Fibroblast of peridontal ligament (primary cell): ENCODE results near the gene RPH3AL.
"Not testable (repeated sequence)": the region's sequence is repeated elsewhere in the genome, so short reads cannot be mapped to it uniquely, and the experiment has no call there.

Source experiments
- DNase-seq: peaks from one replicate; pipeline ENCODE4 v3.0.0-alpha.2; 2010; ENCODE audit errors: extremely low read depth

RPH3AL gene

DNA sequence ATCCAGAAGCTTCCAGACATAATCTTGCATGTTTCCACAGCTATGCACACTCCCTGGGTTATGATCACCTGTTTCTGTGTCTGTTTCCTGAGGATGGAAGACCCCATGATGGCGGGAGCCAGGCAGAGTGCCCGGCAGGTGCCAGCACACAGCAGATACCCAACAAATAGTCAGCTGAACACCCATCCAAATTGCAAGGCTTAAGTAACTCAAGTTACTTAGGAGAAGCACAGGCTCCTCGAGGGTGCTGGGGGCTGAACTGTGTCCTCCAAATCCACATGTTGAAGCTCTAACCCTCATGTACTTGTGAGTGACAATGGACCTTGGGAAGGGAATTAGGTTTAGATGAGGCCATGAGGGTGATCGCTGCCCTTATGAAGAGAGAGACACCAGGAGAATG, 91.7 kb downstream of the RPH3AL start:
- no peak for DNase-seq

DNA sequence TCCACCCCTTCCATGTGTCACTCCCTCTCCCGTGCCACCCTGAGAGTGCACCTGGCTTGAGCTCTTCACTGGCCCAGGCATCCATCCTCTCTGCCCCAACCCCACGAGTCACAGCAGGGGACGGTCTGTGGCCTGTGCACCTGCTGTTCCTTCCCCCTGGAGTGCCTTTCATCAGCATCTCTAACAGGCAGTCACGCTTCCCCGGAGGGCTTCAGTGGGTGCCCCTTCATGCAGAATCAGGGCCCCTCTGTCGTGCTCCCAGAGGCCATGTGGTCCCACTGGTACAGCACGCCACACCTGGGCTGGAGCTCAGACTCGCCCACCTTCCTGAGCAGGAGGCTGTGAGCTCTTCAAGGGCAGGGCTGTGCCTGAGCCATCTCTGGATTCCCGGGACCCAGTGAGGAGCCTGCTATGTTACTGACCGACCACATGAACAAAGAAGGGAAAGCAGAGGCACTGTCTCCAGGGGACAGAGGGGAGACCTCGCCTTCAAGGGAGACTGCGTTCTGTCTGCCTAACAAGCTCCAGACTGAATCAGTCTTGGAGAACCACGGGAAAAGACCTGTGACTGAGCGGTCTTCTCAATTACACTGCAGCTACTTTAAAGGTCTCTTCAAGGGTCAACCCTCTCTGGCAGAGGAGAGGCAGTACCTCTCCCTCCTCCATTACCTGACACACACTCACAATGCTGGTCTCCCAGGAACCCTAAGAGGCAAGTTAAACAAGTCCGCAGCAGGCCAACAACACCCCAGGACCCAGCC, 92.4 kb downstream of the RPH3AL start:
- DNase-seq, result no peak

DNA sequence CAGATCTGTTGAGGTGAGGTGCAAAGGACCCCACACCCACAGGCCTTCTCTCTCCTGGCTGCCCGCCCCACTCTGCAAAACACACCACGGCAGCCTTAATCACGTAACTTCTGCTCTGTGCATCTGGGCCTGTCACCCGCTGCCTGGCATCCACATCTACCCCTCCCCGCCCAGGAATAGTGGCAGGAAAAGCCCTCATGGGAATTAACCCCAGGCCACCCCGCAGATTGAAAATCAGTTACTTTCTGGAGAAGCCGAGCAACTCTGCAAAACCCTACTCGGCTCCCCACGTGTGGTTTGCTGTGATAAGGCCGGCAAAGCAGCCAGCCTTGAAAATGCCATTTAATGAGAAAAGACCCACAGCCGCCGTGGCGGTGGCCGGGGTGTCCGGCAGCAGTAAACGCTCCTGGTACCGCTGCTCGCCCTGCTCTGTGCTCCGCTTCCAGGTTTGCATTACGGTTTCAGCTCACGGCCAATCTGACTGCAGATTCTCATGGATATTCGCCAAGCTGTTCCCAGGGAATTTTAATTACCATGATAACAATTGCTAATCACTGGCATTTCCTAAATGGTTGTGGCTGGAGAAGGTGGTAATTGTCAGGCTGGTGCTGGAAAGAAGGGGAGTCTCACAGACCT, 93.1 kb downstream of the RPH3AL start:
- DNase-seq, result no peak

DNA sequence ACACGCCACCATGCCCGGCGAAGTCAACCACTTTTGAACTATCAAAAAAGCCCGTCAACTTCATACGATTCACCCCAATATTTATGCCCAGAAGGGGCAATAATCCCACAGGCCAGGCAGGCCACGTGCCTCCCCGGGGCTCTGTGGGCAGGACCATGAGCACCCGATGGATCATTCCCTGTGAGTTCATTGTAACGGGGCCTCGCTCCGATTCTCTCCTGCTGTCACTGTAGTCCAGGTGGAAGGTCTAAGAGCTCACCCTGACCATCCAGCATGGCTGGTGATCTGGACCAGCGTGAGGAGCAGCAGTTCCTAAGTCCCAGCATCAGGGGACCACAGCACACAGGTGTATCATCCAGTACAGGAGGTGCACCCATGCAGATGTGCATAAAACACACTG, 93.7 kb downstream of the RPH3AL start:
- no peak for DNase-seq

DNA sequence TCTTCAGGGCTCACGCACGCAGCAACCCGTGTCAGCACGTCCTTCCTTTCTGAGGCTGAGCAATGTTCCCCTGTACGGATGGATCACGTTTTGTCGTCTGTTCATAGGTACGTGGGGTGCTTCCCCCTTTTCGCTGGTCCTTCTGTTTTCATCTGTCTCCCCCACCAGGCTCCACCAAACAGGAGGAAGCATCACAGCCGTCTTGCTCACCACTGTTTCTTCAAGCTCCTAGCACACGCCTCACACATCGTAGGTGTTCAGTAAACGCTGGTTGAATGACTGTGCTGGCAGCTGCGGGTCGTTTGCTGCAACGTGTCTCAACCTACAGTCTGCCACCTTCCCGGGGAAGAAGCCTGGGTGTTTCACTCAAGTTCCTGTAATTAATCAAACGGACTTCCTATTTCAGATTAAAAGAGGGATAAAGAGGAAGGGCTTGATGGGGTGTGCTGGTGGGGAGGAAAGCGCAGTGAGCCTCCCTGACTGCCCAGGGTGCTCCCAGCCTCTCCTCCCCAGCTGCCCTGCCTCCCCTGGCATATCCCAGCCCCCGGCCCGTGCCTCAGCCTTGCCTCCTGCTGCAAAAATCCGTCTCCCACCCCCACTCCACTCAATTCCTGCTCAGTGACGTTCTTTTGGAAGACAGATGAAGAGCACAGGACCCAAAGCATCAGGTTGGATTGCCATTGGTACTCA, 94.4 kb downstream of the RPH3AL start:
- DNase-seq, result no peak

DNA sequence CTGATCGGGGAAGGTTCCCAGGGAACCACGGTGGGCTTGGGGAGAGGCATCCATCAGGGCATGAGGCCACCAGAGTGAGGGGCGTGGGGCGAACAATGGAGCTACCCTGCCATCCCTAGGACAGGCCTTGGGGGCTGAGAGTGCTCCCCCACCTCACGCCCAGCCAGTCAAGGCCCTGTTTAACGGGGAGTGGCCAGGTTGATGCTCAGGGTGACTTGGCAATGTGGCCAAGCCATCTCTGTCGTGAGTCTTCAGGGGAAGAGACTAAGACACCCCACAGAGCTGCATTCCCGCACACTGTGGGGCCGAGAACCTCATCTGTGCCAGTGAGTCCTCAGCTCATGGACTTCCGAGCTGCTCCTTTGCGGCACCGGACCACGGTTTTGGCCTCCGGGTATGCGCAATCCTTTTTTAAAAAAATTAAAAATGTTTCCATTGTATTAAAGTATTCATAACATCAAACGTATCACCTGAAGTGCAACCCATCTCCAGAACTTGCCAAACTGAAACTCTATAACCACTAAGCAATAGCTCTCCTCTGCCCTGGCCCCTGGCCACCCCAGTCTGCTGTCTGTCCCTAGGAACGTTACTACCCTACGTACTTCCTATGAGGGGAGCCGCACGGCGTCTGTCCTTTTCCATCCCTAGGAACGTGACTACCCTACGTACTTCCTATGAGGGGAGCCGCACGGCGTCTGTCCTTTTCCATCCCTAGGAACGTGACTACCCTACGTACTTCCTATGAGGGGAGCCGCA, 99.3 kb downstream of the RPH3AL start:
- DNase-seq, result no peak

DNA sequence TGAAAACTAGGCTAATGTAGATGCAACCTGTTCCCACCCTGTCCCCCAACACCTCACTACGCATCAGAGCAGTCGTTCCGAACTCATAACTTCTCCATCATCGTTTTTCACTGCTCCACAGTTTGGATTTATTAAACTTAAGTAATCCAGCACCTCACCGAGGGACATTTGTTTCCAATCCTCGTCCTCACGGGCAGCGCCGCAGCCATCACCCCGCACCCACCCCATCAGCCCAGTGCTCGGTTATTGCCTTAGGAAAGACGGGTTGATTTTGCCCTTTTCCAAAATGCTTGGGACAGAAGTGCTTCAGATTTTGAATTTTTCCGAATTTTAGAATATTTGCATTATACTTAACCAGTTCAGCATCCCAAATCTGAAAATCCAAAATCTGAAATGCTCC, 100.2 kb downstream of the RPH3AL start:
- no peak for DNase-seq

DNA sequence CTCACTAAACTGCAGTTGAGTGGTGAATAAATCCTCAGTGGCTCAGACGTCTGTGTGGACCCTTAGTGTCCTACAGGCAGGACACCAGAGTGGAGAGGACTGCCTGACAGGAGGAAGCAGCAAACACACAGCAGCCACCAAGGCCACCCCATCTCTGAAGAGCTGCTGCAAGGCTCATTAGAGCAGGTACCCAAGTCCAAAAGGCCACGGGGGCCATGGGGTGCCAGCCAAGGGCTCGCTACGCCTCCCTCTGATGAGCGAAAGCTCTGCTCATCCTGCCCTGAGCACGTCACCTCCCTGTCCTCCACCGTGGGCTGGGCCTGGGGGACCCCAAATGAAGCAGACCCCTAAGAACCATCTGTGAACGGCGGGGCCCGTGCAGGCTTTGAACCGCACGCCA, 101.1 kb downstream of the RPH3AL start:
- DNase-seq, result no peak

DNA sequence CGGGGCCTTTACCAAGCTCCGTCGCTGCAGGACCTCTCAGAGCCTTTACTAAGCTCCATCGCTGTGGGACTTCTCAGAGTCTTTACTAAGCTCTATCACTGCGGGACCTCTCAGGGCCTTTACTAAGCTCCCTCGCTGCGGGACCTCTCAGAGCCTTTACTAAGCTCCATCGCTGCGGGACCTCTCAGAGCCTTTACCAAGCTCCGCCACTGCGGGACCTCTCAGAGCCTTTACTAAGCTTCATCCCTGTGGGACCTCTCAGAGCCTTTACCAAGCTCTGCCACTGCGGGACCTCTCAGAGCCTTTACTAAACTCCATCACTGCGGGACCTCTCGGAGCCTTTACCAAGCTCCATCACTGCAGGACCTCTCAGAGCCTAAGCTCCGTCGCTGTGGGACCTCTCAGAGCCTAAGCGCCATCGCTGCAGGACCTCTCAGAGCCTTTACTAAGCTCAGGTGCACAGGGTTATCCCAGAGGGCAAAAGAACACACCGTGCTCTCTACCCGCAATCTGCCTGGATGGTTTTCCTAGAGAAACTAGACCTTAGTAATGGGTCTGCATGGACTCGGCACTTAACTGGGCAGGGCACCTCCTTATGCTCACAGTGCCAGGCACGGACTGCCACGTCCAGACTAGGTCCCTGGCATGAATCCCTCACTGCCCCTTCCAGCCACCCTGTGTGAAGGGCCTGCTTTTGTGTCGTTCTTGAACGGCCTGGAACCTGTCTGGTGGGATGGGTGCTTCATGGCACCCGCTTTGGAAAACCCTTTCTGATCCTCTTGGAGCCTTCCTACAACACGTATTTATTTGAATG, 101.9 kb downstream of the RPH3AL start:
- DNase-seq, result no peak

DNA sequence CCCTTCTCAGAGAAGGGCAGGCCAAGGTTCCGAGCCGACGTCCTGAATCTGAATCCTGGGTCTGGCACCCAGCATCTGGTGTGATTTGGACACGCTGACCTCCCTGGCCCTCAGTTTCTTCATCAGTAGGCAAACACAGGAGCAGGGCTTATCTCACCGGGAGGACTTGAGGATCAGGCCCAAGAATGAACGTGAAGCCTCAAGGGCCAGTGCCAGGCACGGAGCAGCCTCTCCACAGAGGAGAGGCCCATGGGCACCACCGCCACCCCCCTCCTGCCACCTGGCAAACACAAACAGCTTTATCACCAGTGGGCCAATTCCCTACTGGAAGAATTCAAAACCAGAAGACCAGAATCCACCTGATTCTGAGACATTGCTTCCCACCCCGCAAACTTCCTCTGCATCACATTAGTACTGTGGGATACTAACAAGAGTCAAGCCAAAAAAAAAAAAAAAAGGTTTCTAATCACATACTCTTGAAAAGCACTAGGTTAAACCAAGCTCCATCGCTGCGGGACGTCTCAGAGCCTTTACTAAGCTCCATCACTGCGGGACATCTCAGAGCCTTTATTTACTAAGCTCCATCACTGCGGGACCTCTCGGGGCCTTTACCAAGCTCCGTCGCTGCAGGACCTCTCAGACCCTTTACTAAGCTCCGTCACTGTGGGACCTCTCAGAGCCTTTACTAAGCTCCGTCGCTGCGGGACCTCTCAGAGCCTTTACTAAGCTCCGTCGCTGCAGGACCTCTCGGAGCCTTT, 103.2 kb downstream of the RPH3AL start:
- no peak for DNase-seq

DNA sequence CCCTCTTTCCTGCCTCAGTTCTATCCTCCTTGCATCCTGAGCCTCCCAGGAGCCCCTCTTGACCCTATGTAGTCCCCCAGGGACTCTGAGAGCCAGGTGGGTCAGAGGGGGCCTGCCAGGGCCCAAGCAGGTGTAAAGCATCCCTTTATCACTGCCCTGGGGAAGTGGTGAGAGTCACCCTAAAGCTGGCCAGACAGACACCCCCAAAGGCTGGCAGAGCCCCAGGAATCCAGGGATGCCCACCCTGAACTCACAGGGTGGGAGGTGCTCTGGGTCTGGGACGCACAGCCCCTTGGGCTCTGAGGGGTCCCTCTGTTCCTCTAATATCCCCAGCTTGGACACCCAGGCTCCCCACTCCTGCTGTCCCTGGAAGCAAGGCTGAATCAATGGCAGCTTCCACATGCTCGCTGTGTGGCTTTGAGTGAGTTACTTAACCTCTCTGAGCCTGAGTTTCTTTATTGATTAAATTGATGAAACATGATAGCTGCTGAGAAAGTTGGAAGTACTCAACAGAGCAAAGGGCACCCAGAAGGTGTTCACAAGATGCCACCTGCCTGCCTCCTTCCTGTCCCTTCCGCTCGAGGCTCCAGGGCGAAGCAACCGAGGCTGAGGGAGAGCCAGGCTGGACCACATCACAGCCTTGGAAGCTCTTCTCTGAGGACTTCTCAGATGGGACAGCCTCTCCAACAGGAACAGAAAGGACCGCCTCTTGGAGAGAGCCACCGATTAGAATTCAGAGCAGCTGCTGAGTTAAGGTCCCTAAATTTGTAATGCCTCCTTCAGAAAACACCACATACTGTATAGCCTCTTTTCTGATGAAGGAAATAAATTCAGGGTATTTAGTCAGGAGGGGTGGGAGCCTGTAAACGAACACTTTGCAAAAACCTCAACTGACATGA, 104.0 kb downstream of the RPH3AL start:
- no peak for DNase-seq

DNA sequence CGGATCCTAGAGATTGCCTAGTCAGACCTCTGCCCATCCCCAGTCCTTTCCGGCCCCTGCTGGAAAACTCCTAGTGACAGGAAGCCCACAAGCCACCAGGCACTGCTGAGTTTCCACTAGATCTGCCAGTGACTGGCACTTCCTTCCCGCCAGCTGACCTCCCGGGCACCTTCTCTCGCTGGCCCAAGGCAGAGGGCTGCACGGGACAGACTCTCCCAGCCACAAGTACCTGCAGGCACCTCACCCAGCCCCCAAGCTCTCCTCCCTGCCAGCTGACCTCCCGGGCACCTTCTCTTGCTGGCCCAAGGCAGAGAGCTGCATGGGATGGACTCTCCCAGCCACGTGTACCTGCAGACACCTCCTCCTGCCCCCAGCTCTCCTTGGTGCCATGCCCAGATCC, 104.8 kb downstream of the RPH3AL start:
- no peak for DNase-seq

DNA sequence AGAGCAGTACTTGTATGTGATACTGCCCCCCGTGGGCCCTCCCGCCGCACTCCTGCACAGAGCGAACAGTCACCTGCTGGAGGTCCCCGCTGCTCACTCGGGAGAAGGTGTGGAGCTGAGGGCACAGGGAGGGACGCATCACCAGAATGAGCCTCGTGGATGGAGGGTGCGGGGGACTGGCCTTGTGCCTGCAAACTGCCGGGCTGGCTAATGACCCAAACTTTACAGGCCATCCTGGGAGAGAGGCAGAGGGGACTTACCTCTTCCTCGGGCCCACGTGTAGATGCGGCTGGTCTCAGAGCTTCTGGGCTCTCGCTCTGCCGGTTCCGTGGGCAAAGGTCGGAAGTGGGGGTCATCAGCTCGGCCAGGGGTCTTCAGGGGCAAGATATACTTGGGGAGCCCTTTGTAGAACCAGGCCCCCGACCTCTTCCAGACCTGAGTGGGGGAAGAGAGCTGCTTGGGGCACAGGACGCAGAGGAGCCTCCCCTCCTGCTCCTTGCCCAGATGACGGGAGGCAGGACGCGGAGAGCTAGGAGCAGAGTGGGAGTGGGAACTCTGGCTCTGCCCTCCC, 105.7 kb downstream of the RPH3AL start:
- no peak for DNase-seq

DNA sequence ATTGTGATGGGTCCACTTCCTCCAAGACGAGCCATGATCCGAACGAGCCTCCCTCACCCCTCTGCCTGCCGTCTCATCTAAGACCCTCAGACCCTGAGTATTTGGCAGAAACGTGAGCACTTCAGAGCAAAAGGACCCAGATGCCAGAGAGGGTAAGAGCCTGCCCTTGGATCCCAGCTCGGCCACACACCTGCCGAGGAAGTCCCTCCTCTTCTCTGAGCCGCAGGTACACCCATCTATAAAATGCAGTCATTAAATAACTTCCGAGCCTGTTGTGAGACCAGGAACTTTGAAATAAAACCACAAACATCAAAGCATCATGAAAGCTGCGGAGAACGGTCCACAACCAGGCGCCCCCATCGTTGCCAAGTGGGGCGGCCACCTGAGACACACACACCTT, 106.4 kb downstream of the RPH3AL start:
- DNase-seq, result no peak

DNA sequence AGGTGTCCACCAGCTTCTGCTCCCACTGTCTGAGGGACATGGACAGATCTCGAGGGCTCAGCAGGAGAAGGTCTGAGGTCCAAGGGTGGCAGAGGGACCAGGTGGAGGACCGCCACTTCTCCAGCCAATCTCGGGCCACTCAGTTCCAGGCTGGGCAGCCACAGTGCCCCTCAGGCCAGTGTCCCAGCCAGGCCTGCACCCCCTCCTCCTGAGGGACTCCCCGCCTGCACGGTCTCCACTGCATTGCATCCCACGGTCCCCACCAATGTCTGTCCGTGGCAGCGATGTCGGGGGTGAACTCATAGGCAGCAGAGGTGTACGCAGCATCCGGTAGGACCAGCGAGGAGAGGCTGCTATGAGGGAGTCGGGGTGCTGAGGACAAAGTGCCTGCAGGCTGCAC, 107.0 kb downstream of the RPH3AL start:
- no peak for DNase-seq

DNA sequence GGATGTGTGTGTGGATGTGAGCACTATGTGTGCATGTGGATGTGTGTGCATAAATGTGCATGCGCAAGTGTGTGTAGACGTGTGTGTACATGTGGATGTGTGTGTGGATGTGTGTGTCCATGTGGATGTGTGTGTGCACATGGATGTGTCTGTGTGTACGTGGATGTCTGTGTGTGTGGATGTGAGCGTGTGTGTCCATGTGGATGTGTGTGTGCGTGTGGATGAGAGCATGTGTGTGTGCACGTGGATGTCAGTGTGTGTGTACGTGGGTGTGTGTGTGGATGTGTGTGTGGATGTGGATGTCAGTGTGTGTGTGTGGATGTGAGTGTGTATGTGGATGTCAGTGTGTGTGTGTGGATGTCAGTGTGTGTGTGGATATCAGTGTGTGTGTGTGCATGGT, 107.6 kb downstream of the RPH3AL start:
- no peak for DNase-seq

DNA sequence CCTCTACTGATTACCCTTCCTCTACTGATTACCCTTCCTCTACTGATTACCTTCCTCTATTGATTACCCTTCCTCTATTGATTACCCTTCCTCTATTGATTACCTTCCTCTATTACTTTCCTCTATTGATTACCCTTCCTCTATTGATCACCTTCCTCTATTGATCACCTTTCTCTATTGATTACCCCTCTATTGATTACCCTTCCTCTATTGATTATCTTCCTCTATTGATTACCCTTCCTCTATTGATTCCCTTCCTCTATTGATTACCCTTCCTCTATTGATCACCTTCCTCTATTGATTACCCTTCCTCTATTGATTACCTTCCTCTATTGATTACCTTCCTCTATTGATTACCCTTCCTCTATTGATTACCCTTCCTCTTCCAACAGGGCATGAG, 108.7 kb downstream of the RPH3AL start:
- not testable (repeated sequence) for DNase-seq

DNA sequence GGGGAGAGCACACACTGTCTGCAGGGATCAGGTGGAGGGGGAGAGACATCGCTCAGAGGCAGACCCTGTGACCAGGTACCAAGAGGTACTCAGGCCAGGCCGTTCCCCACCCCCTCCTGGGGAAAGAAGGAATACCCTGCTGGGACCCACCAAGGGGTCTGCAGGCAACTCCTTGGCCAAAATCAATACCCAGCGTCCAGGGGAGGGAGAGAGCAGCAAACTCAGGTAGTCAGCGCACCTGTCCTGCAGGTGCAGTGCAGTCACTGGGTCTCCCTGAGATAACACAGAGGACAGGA, 113.7 kb downstream of the RPH3AL start:
- DNase-seq, result no peak

DNA sequence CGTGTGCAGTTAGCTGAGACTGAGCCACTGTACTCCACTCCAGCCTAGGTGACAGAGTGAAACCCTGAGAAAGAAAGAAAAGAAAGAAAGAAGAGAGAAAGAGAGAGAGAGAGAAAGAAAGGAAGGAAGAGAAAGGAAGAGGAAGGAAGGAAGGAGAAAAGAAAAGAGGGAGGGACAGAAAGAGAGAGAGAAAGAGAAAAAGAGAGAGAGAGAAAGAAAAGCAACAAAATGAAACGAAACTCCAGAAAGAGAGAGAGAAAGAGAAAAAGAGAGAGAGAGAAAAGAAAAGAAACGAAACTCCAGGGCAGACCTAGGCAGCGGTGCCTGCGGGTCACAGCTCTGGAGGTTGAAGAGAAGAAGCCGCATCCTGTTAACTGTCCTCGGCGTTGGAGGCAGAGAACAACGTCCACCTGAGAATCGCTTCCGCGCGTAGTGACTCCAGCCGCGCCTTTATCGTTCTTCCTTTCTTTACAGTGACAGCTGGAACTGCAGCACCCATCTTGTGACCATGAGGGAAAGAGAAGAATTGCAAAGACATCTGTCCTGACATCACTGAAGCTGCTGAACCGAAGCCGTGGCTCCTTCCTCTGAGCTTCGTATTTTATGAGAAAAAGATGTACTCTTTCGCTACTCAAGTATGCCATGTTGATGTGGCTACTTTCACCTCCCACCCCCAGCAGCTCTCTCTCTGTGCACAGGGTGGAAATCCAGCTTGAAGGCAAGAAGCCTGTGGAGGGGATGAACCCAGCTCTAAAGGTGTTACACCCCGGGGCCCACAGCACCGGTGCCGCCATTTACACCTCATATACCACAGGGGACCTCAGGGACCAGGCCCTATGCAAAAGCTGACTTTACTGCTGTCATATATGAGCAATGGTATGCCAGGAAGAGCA, 114.3 kb downstream of the RPH3AL start:
- no peak for DNase-seq
